Glutamatergic neuron (in vitro differentiated cells): ENCODE results near the gene PTPN23. TPM values are rescaled to one million over a fixed set of nuclear protein-coding genes. Genes with fewer than 3 reads are reported as not detected.

Source experiments
- DNase-seq: peaks from one replicate; pipeline ENCODE4 v3.0.0; 2022
- H3K27ac Mint-ChIP-seq: one replicate; pipeline ENCODE4 v1.8.0; 2020; ENCODE audit warnings: mild to moderate bottlenecking, mixed read lengths, inconsistent platforms; ENCODE audit not compliant: unreplicated experiment
- H3K27me3 Mint-ChIP-seq: one replicate; pipeline ENCODE4 v1.8.0; 2020; ENCODE audit warnings: mild to moderate bottlenecking, moderate library complexity, mixed read lengths, inconsistent platforms; ENCODE audit not compliant: unreplicated experiment
- H3K36me3 Mint-ChIP-seq: one replicate; pipeline ENCODE4 v1.8.0; 2020; ENCODE audit warnings: mild to moderate bottlenecking, mixed read lengths, inconsistent platforms; ENCODE audit not compliant: unreplicated experiment
- H3K4me1 Mint-ChIP-seq: one replicate; pipeline ENCODE4 v1.8.0; 2020; ENCODE audit warnings: mild to moderate bottlenecking, low read depth, mixed read lengths, inconsistent platforms; ENCODE audit not compliant: unreplicated experiment
- H3K4me3 Mint-ChIP-seq: one replicate; pipeline ENCODE4 v1.8.0; 2020; ENCODE audit warnings: mild to moderate bottlenecking, mixed read lengths, inconsistent platforms; ENCODE audit not compliant: unreplicated experiment
- H3K9me3 Mint-ChIP-seq: one replicate; pipeline ENCODE4 v1.8.0; 2020; ENCODE audit warnings: mild to moderate bottlenecking, moderate library complexity, mixed read lengths, inconsistent platforms; ENCODE audit not compliant: unreplicated experiment
- CTCF ChIP-seq: fragments of 200-600 bp; sonication (generic); IDR thresholded peaks from one replicate; pipeline ENCODE4 v1.5.0; 2021; ENCODE audit not compliant: partially characterized antibody, unreplicated experiment
- total RNA-seq: library from RNA; stranded (reverse); fragmentation: NEBNext Ultra II Directional; extraction: Animal tissue kit (Norgen Biotek cat#: 25700); gene quantifications from one replicate; pipeline ENCODE4 v1.2.1, GENCODE V29; 2021; ENCODE audit not compliant: unreplicated experiment

PTPN23 gene
- total RNA-seq, 1 donor from 2014 or later, result 71.0 TPM

- Mint-ChIP-seq H3K27me3 (peaks cover 2% of the 10 kb centered on the region), H3K4me3 (peak overlapping the region; percentile 100), H3K9me3 (peaks cover 7% of the 10 kb centered on the region), H3K36me3 (no peaks in the 10 kb centered on the region), H3K4me1 (peaks cover 19% of the 10 kb centered on the region), H3K27ac (peak overlapping the region; percentile 99)
- DNase-seq, result no peak
- no peak for TF ChIP-seq CTCF
Observed at GRCh38 chr3:47379411-47379899, 1.4 kb upstream of the PTPN23 start.

GRCh38 chr3:47380026-47380600 is 708 bp upstream of the PTPN23 start:
- no peaks in the 10 kb centered on the region for H3K36me3 Mint-ChIP-seq
- peak overlapping the region; percentile 99 for H3K27ac Mint-ChIP-seq
- DNase-seq, result no peak
- H3K9me3 Mint-ChIP-seq, result peaks cover 7% of the 10 kb centered on the region
- peaks cover 2% of the 10 kb centered on the region for H3K27me3 Mint-ChIP-seq
- H3K4me1 Mint-ChIP-seq, result peaks cover 20% of the 10 kb centered on the region
- H3K4me3 Mint-ChIP-seq, result peak overlapping the region; percentile 100
- TF ChIP-seq CTCF, result no peak

GRCh38 chr3:47381317-47382157 is 716 bp downstream of the PTPN23 start:
- H3K4me3 Mint-ChIP-seq, result peak overlapping the region; percentile 100
- H3K36me3 Mint-ChIP-seq, result no peaks in the 10 kb centered on the region
- DNase-seq, result peak; percentile 90
- H3K27ac Mint-ChIP-seq, result peak overlapping the region; percentile 87
- peaks cover 24% of the 10 kb centered on the region for H3K4me1 Mint-ChIP-seq
- peaks cover 7% of the 10 kb centered on the region for H3K9me3 Mint-ChIP-seq
- H3K27me3 Mint-ChIP-seq, result peaks cover 5% of the 10 kb centered on the region
- TF ChIP-seq CTCF, result no peak

- H3K4me1 Mint-ChIP-seq, result peaks cover 24% of the 10 kb centered on the region
- H3K27me3 Mint-ChIP-seq, result peaks cover 5% of the 10 kb centered on the region
- no peak for DNase-seq
- H3K4me3 Mint-ChIP-seq, result no peak overlapping the region
- H3K9me3 Mint-ChIP-seq, result peaks cover 7% of the 10 kb centered on the region
- no peak overlapping the region for H3K27ac Mint-ChIP-seq
- H3K36me3 Mint-ChIP-seq, result no peaks in the 10 kb centered on the region
- TF ChIP-seq CTCF, result no peak
Observed at GRCh38 chr3:47384425-47384824, 3.6 kb downstream of the PTPN23 start.

- Mint-ChIP-seq H3K9me3 (peaks cover 4% of the 10 kb centered on the region), H3K27ac (no peak overlapping the region)
Observed at GRCh38 chr3:47385007-47385406, 4.2 kb downstream of the PTPN23 start.

More at GRCh38 chr3:47385007-47385406, 4.2 kb downstream of the PTPN23 start:
- Mint-ChIP-seq H3K4me1 (peaks cover 19% of the 10 kb centered on the region), H3K4me3 (peak overlapping the region; percentile 15), H3K27me3 (peaks cover 5% of the 10 kb centered on the region), H3K36me3 (no peaks in the 10 kb centered on the region)
- no peak for TF ChIP-seq CTCF
- no peak for DNase-seq
